HT1080 (cell line): Measurements from ENCODE around the gene TSFM. TPM values are rescaled to one million over a fixed set of nuclear protein-coding genes. Genes with fewer than 3 reads are reported as not detected.

ENCODE experiments used
- DNase-seq: peaks from one replicate; pipeline ENCODE4 v3.0.0-alpha.2; 2015; ENCODE audit warnings: low read depth
- total RNA-seq: library from RNA; depleted of rRNA; stranded (reverse); fragments of >200 nt; shearing (Covaris generic); gene quantifications from 2 replicates; pipeline ENCODE4 v1.2.3, GENCODE V29; 2014

TSFM gene
- total RNA-seq, 1 experiment from 2014 or later = 55.0 TPM

DNA sequence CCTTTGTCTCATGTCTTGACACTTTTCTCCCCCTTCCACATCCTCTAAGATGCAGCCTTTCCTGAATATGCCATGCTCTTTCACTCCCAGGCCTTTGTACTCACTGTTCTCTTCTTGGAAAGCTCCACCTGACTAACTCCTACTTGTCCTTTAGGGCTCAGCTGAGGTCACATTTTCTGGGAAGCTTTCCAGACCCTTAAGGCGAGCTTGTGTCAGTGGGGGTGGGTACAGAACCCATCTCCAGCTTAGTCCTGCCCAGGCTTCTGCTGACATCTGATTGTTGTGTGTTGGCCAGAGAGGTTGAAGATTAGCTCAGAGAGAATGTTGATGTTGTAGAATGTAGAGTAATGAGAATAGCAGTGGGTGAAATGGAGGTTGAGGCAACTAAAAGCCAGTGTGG lies 2.9 kb upstream of the TSFM start:
- no peak for DNase-seq

DNA sequence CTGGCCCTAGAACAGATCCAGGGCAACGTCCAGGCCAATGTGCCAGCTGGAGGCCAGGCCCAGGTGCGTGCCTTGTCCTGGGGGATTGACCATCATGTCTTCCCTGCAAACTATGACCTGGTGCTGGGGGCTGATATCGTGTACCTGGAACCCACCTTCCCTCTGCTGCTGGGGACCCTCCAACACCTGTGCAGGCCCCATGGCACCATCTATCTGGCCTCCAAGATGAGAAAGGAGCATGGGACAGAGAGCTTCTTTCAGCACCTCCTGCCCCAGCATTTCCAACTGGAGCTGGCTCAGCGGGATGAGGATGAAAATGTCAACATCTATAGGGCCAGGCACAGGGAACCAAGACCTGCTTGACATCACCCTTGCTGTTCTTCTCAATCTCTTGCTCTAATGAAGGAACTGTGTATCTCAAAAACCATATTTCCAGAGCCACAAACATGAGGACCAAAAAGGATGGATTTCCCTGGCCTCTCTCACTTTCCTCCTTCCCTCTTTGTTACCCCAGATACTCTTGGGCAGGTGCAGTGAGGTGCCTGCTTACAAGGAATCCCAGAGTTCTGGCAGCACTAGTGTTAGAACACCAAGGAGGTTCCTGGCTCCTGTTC lies 2.2 kb upstream of the TSFM start:
- DNase-seq = no peak

DNA sequence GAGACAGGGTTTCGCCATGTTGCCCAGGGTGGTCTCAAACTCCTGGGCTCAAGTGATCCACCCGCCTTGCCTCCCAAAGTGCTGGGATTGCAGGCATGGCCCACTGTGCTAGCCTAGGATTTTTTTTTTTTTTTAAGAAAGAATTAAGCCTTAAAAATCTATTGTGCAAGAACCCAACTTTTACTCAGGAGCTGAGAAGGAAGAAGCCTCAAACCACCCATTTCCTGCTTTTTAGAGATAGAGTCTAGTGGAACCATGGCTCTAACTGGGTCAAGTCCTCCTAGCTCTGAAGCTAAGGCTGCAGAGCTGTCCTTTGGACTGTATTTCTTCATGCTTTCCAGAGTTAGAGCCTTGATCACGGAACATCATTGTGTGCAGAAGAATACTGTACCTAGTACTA lies 1.3 kb upstream of the TSFM start:
- DNase-seq = no peak

DNA sequence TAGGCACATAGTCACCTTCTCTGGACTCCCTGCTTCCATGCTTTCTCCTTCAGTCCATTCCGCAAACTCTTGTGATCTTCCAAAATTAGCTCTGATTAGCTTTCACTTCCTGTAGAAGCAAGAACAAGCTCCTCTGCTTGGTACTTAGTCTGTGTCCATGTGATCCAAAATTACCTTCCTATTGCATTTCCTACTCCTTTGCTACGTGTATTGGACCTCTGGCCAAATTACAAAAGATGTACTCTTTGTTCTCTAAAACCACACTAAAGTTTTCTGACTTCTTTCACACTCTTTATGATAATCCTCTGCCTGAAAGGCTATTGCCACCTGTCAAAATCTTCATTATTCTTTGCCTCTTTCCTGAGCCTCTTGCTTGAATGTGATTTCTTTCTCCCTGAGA lies 786 bp upstream of the TSFM start:
- DNase-seq = no peak

DNA sequence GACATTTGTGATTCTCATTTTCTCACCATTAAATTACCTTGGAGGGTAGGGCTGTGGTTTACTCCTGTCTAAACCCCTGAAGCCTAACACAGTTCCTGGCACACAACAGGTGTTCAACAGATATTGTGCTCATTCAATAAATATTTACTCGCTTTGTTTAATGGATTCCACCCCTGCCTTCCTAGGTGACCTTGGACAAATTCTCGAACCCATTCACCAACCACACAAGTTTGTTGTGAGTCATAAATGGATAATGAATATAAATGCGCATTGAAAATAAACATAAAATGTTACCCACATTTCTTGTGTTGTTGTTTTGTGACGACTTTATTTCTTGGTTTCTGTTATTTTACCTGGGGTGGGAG lies 362 bp upstream of the TSFM start:
- no peak for DNase-seq

DNA sequence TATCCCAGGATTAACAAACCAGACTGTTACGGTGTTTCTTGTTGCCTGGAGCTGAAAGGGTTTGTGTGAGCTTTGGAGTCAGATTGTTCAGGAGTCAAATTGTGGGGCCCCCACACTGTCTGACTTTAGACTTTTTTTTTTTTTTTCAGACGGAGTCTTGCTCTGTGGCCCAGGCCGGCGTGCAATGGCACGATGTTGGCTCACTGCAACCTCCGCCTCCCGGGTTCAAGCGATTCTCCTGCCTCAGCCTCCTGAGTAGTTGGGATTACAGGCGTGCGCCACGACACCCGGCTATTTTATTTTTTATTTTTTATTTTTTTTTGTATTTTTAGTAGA lies 847 bp downstream of the TSFM start:
- no peak for DNase-seq

DNA sequence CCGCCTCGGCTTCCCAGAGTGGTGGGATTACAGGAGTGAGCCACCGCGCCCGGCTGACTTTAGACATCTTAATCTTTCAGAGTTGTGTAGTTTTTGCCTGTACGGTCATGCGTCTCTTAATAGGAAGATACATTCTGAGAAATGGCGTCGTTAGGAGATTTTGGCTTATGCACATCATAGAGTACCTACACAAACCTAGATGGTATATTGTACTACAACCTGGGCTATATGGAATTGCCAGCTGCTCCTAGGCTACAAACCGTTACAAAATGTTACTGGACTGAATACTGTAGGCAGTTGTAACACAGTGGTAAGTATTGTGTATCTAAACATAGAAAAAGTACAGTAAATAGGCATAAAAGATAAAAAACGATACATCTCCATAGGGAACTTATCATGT lies 1.3 kb downstream of the TSFM start:
- no peak for DNase-seq

DNA sequence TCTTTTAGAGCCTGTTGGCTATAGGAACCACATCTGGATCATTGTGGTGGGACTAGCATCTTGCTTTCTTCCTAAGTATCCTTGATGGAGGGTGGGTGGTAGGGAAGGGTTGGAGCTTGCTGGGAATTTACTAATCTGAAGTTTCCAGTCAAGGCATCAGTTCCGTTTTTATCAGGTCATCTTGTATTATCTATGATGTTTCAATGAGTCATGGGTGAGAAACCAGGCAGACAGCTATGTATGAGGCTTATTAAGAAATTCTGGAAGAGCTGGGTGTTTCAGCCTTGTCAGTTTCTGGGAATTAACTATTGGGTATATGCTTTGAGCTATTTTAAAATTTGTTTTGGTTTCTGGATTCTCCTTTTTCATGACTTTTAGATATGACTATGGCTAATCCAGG lies 11.3 kb downstream of the TSFM start:
- DNase-seq = peak; percentile 64

DNA sequence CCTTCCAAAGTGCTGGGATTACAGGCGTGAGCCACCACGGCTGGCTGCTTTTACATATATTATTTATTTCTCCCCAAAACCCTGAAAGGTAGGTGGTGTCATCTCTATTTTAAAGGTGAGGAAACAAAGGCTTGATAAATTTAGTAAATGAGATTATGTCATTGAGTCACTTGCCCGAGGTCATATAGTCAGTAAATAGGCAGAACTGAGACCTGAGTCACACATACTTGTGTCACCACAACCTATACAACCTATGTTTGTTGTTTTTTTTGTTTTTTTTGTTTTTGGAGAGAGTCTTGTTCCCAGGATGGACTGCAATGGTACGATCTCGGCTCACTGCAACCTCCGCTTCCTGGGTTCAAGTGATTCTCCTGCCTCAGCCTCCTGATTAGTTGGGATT lies 12.8 kb downstream of the TSFM start:
- no peak for DNase-seq

DNA sequence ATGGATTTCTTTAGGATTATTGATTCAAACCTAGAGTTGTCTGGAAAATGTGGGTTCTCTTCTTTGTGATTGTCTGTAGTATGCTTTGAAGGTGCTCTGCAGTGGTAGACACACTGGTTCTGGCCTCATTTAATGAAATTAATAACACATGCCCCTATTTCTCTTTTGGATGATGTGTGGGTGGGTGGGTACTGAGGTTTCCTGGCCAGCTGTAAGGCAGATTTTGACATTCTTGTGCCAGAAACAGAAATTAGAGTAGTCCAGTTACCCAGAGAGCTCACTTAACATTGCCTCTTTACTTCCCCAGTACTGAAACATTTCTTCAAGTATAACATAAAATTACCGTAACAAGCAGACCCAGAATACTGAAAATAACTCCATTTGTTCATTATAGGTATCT lies 14.4 kb downstream of the TSFM start:
- no peak for DNase-seq

DNA sequence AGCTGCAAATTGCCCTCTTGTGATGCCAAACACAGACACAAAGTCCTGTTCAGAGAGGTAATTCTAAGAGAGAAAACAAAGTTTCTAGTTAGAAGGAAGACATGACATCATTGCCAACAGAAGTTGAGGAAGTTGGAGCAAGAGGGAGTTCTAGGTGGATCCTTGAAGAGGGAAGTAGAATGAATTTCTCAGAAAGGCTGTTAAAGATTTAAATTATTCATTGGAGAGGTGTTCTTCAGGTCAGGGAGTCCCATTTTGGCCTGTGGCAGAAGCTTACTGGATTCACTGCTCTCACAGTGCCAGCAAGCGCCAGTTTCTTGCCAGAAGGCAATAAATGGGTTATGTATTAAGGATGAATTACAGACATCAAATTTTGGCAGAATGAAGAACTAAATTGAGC lies 15.3 kb downstream of the TSFM start:
- DNase-seq = no peak

DNA sequence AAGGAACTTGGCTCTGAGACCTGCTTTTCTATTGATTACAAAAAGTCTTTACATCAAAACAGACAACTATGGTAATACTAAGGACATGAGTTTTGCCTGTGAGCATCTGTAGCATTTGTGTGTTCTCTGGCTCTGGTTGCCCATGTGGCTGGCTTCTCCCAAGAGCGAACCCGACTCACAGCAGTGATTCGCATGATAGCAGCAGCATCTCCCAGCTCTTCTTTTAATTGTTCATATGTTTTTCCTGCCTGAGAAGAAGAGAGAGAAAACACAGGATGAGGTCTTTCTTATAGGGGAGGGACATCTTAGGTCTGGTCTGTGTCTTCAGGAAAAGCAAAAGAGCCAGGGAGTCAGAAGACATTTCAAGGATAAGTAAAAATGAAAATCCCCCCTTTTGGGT lies 18.4 kb downstream of the TSFM start:
- no peak for DNase-seq

DNA sequence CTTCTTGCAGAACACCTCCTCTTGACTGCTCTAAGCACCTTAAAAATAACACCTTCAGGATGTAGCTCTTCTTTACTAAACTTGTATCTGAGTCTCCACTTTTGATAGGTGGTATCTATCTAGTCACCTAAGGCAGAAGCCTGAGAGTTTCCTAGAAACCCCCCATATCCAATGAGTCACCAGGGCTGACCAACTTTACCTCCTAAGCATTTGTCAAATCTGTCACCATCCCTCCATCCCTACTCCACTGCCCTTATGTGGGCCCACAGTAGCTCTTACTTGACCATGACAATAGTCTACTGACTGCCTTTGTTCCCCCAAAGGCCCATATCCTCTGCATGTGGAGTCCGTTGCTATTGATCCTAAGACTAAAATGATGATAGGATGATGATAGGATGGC lies 20.0 kb downstream of the TSFM start:
- DNase-seq = no peak

DNA sequence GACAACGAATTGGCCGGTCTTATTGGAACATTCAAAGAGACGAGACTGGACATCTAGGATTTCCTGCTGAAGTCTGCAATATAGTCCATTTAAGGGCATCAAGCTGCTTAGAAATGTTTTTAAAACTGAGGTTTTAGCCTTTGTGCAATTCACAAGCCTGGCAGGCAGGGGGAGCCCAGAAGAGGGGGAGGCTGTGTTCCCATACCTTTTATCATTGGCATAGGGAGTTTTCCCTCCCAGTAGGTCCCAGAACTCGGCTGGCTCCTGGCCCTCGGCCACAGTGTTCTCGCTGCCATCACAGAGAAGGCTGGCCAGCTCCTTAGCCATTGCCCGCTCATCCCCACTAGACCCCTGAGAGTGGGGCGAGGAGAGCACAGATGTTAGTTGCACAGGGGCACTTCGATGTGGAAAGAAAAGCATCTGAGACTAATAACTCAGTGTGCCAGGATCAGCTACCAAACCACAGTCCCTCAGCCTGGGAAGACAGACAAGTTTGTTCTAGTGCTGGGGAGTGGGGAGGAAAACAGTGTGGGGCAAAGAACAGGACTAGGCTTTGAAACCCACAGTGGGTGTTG lies 20.8 kb downstream of the TSFM start:
- peak; percentile 55 for DNase-seq

DNA sequence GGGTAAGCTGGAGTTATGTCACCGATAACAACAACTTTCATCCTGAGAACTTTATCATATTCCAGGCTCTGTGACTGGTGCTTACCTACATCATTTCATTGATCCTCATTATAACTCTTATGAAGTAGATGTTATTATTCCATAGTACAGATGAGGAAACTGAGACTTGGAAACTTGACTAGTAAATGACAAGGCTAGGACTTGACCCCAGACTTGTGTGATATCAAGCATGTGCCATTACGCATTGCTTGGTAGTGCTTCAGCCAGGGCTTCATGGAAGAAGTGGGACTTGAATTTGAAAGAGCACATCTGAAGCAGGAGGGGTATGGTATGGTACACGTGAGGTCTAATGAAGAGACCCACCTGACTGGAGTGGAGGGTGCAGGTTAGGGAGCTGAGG lies 24.1 kb downstream of the TSFM start:
- no peak for DNase-seq

DNA sequence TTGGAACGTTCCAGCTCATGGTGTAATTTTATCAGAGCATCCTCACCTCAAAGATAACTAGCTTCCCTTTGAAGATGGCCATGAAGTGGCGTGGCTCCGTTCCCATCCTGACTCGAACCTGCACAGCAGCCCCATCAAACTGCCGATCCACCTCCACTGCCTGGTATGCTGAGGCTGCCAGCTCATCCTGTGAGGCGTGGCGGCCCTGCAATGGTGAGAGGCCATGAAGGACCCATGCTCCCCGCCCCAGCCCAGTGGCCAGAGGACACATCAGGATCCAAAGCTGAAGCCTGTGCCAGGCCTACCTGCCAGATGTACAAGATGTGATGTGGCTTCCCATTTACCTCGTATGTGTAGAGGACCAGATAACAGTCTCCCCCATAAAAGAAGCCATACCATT lies 24.7 kb downstream of the TSFM start:
- DNase-seq = no peak

DNA sequence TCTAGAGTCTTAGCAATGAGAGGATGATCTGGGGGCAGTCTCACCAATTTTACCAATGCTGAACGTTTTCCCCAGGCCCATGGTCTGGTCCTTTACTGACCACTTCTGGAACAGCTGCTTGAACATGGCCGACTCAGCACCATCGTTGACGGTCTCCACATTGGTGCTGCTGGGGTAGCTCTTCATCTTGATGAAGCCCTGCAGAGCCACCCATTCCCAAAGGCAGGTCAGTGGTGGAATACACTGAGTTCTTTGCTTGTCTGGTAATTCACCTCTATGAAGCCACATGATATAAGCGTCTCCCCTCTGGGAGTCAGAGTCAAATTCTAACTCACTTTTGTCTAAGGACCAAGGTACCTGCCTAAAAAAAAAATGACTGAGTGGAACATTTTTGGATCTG lies 25.8 kb downstream of the TSFM start:
- DNase-seq = no peak

DNA sequence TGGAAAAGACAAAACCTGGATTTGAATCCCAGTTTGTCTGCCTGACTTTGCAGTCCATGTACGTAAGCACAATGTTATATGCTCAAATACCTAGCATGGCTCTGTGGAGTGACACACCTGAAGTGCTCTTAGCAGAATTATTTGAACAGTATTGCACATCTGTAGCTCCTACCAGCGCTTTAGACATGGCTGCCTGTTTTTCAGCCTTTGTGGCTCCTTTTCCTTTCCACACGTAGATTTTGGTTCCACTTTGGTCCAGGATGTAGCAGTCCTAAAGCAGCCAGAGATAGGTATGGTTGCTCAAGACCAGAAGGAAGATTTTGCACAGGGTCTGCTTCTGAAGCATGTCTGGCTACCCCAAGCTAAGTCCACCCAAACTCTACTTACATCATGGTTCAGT lies 26.8 kb downstream of the TSFM start:
- no peak for DNase-seq

DNA sequence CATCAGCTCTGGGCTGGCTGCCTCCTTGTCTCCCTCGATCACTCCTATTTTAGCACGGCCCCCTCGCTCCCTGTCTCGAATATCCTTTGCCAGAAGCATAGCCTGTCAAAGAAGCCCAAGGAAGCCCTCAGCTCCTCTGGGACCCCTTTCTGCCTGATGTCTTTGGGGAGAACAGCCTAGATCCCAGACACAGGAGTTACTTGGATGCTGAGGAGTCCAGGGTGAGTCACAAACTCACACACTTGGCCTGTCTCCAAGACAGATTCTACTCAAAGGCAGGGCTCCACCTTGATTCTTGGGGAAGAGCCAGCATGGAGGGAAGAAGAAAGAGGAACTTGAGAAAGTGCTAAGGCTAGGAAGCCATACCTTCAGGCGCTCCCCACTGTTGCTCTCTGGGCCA lies 27.9 kb downstream of the TSFM start:
- DNase-seq = peak; percentile 77

DNA sequence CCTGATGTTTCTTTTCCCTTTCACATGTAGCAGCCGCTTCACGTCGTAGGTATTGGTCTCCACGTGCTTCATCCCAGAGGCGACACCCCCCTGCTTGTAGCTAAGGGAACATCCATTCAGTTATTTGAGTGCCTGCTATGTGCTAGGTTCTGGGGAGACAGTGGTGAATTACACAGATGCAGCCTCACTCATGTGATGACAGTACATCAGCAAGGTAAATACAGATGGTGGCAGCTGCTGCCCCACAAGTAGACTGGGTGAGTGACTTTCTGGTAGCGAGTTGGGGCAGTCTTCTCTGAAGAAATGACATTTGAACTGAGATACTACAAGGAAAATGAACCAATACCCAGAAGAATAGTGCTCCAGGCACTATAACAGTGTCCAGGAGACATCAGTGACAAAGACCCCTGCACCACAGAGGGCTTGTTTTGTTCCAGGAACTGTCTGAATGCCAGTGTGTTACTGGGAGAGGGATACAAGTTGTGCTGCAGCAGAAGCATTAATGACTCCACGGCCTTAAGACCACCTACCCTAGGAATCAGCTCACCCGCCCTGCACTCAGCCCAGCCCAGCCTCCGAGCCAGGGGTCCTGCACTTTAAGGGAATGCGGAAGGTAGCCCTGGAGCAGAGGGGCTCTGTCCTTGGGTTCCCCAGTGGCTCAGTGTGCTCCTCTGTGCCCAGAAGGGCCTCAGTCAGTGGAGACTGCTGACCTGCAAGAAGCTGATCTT lies 28.6 kb downstream of the TSFM start:
- no peak for DNase-seq

DNA sequence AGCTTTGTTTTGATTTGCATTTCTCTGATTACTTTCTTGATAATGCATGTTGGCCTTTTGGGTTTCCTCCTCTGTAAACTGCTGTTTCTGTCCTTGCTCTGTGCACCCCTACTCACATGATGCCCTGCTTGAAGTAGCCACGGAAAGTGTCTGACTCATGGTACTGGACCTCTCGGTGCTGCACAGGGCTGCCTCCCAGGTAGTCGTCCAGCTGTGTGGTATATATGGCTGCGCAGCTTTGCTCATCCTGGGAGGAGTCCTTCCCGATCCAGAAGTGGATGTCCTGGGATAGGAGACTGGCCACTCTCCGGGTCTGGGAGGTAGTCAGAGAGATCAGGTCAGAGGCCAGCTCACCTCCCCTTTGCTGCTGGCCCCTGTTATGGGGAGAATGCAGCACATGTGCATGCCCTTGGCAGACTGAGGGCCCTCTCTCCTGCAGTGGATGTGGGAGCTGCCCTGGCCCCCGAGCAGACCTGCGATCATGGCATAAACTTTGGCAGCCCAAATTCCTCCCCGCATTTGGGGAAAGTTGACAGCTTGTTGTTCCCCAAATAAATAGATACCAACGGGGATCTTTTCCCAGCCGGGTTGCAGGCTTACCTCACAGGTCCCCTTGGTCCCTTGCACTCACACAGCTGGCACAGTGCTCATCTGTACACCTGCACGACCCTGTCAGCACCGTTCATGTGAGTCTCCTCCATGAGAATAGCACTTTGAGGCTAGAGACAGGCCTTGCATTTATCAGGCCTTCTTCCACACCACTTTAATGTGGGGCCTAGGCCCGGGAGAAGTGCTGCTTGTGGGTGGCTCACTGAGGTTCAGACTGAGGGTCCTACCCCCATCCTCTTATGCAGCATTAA lies 30.8 kb downstream of the TSFM start:
- peak; percentile 34 for DNase-seq

DNA sequence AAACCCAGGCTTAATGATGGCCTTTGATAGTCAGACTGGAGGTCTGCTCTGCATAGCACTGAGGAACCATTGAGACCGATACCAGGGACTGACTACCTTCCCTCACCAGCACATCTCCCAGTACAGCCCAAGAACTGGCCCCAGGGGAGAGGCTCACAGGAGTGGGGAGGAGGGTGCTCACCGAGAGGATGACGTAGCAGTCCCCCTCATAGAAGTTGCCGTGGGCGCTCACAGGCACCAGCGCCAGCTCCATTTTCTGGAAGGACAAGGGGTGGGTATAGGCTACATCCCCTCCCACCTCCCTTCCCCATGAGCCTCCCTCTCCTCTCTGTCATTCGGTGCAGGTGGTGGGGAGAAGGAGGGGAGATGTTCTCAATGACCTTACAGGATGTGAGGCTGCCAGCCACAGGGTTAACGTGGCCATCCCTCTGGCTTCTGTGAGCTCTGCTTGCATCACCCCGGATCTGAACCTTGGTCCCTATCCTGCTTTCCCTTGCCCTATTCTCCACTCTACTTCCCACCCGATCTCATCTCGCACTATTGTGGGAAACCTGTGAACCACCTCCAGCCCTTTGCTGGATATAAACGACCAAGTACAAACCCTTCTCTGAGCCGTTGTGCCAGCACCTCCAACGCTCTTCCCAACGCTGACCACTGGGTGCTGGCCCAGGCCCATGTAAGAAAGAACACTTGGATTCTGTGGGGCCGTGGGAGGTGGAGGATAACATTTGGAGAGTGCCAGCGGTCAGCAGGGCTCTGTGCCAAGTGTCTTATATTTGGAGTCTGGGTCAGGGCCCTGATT lies 31.6 kb downstream of the TSFM start:
- DNase-seq = no peak
